CD14-positive monocyte (primary cell): ENCODE measurements around the gene FKBP15. TPM values are rescaled to one million over a fixed set of nuclear protein-coding genes. Genes with fewer than 3 reads are reported as not detected.

Experiments
- DNase-seq, 3 donors: peaks; one replicate each; pipeline ENCODE4 v3.0.0-alpha.2; 2011 to 2022
- H2AFZ ChIP-seq: 2 replicates; pipeline ENCODE4 v1.6.0; 2012; ENCODE audit warnings: mild to moderate bottlenecking, low read depth, low read length, inconsistent platforms; ENCODE audit not compliant: insufficient read depth, poor library complexity, severe bottlenecking
- H3K27ac ChIP-seq, 2 donors: 1 replicate in 1 of 2; 2 replicates in 1 of 2; pipeline ENCODE4 v1.5.1; 2012 to 2013; ENCODE audit warnings: low read length in 2 of 2, control low read depth in 1 of 2, inconsistent platforms in 1 of 2, low read depth in 1 of 2, mild to moderate bottlenecking in 1 of 2
- H3K27me3 ChIP-seq, 2 donors: one replicate each; pipeline versions ENCODE4 v1.6.0 to v1.6.1; 2011 to 2013; ENCODE audit warnings: low read length in 2 of 2; ENCODE audit not compliant: control insufficient read depth in 2 of 2, insufficient read depth in 2 of 2
- H3K36me3 ChIP-seq, 2 donors: replicated peaks in 1 of 2; 1 replicate in 1 of 2; 2 replicates in 1 of 2; pipeline versions ENCODE4 v1.5.1 to v1.6.1; 2012 to 2013; ENCODE audit warnings: low read length in 2 of 2, control low read depth in 1 of 2, inconsistent platforms in 1 of 2, mild to moderate bottlenecking in 1 of 2; ENCODE audit not compliant: insufficient read depth in 2 of 2, control insufficient read depth in 1 of 2
- H3K4me1 ChIP-seq, 2 donors: 1 replicate in 1 of 2; 2 replicates in 1 of 2; pipeline versions ENCODE4 v1.5.1 to v1.6.1; 2012 to 2013; ENCODE audit warnings: low read length in 2 of 2, control low read depth in 1 of 2, inconsistent platforms in 1 of 2, mild to moderate bottlenecking in 1 of 2, moderate library complexity in 1 of 2; ENCODE audit not compliant: insufficient read depth in 2 of 2, control insufficient read depth in 1 of 2
- H3K4me2 ChIP-seq: replicated peaks from 2 replicates; pipeline ENCODE3; 2012; ENCODE audit warnings: low read length, moderate library complexity, mild to moderate bottlenecking; ENCODE audit not compliant: poor library complexity, severe bottlenecking; ENCODE audit errors: extremely low read depth
- H3K4me3 ChIP-seq, 3 experiments: fragments of 200-600 bp in 1 of 3; sonication (generic) in 1 of 3; replicated peaks in 1 of 3; 1 replicate in 2 of 3; 2 replicates in 1 of 3; pipeline ENCODE4 v1.5.1; 2011 to 2013; ENCODE audit warnings: low read length in 3 of 3, mild to moderate bottlenecking in 3 of 3, control low read depth in 2 of 3, low read depth in 2 of 3, inconsistent platforms in 1 of 3, moderate library complexity in 1 of 3
- H3K79me2 ChIP-seq: 2 replicates; pipeline ENCODE4 v1.6.0; 2012; ENCODE audit warnings: mild to moderate bottlenecking, control low read depth, inconsistent platforms, low read length, moderate library complexity; ENCODE audit not compliant: insufficient read depth
- H3K9ac ChIP-seq: 2 replicates; pipeline ENCODE4 v1.6.0; 2017; ENCODE audit warnings: low read length, mild to moderate bottlenecking; ENCODE audit not compliant: insufficient read depth, poor library complexity, severe bottlenecking
- H3K9me3 ChIP-seq, 2 donors: replicated peaks in 1 of 2; 1 replicate in 1 of 2; 2 replicates in 1 of 2; pipeline versions ENCODE4 v1.5.1 to v1.6.1; 2012 to 2013; ENCODE audit warnings: low read length in 2 of 2, control low read depth in 1 of 2; ENCODE audit not compliant: control insufficient read depth in 1 of 2, insufficient read depth in 1 of 2
- H4K20me1 ChIP-seq: 2 replicates; pipeline ENCODE4 v1.6.0; 2012; ENCODE audit warnings: mild to moderate bottlenecking, low read length, control low read depth, moderate library complexity; ENCODE audit not compliant: insufficient read depth
- H3K27ac Mint-ChIP-seq, 7 donors: one replicate each; pipeline ENCODE4 v1.8.0; 2020; ENCODE audit warnings: mild to moderate bottlenecking in 7 of 7, mixed read lengths in 7 of 7, moderate library complexity in 6 of 7, inconsistent platforms in 2 of 7
- H3K27me3 Mint-ChIP-seq, 3 donors: one replicate each; pipeline ENCODE4 v1.8.0; 2021 to 2022; ENCODE audit warnings: low read depth in 3 of 3, mild to moderate bottlenecking in 3 of 3, mixed read lengths in 3 of 3, moderate library complexity in 3 of 3, inconsistent platforms in 1 of 3
- H3K36me3 Mint-ChIP-seq, 2 donors: one replicate each; pipeline ENCODE4 v1.8.0; 2020; ENCODE audit warnings: mixed read lengths in 2 of 2, inconsistent platforms in 1 of 2, mild to moderate bottlenecking in 1 of 2
- H3K4me1 Mint-ChIP-seq: one replicate; pipeline ENCODE4 v1.8.0; 2020; ENCODE audit warnings: mild to moderate bottlenecking, mixed read lengths
- H3K4me3 Mint-ChIP-seq, 2 donors: one replicate each; pipeline ENCODE4 v1.8.0; 2020; ENCODE audit warnings: mild to moderate bottlenecking in 2 of 2, mixed read lengths in 2 of 2, moderate library complexity in 1 of 2
- H3K9me3 Mint-ChIP-seq, 7 donors: one replicate each; pipeline ENCODE4 v1.8.0; 2020 to 2022; ENCODE audit warnings: mixed read lengths in 7 of 7, mild to moderate bottlenecking in 6 of 7, moderate library complexity in 6 of 7, inconsistent platforms in 2 of 7
- WGBS: methylation state at CpG from one replicate; pipeline ENCODE4 v1.1.5; 2013; ENCODE audit warnings: missing lambda C conversion rate; ENCODE audit not compliant: insufficient coverage; 5-methylcytosine and 5-hydroxymethylcytosine counted together
- intact Hi-C, 2 donors: fragments of 100-400 bp; cut with micrococcal nuclease; formaldehyde crosslinking; loops; one replicate each; pipeline versions ENCODE4 v1.15.0 to v1.15.1; 2023
- polyA plus RNA-seq, 3 donors: library from polyadenylated mRNA; depleted of rRNA in 1 of 3; unstranded in 2 of 3; stranded (reverse) in 1 of 3; fragments of 300-500 nt in 2 of 3; fragments of >200 nt in 1 of 3; fragmentation: Illumina TruSeq in 2 of 3; gene quantifications; 1 replicate in 2 of 3; 2 replicates in 1 of 3; pipeline ENCODE4 v1.2.3, GENCODE V29; 2012 to 2021
- TF ChIP-seq, protein P1 (sequence below): fragments of 200-600 bp; IDR thresholded peaks from one replicate; pipeline ENCODE4 v1.8.0; 2022; ENCODE audit warnings: antibody characterized with exemption, mild to moderate bottlenecking

FKBP15 gene
- polyA plus RNA-seq, 3 donors, result 32.3 to 120 (median 55.7) TPM

DNA sequence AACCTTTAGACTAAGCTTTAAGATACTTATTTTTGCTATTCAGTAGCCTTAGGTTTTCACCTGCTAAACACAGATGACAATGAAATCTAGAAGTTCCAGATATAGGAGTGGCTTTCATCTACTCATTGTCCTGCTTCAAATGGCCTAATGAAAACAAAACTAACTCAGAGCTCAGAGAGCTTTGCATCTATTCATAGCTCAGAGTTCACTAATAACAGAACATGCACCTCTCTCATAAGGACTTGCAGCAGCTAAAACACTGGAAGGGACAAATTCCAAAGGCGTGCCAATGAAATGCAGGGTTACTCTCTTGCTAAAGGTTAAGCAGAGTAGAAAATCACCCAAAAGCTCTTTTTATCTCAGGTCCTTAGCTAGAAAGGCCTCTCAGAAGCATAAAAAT is 41.2 kb downstream of the FKBP15 start:
- Histone ChIP-seq H3K4me1 (peaks cover 0 to 5% of the 10 kb centered on the region in 2 donors), H3K79me2 (peaks cover 52% of the 10 kb centered on the region), H2AFZ (no peak overlapping the region), H3K27me3 (no peaks in the 10 kb centered on the region), H3K4me2 (no peak overlapping the region), H3K9me3 (no peaks in the 10 kb centered on the region), H3K9ac (no peak overlapping the region), H3K4me3 (no peak overlapping the region), H4K20me1 (peaks cover 69% of the 10 kb centered on the region), H3K36me3 (peaks cover 98 to 100% of the 10 kb centered on the region in 2 donors), H3K27ac (peak overlapping the region in 1 of 2 donors; percentile 54)
- peaks cover 0 to 7% (median 0%) of the 10 kb centered on the region in 7 donors for H3K9me3 Mint-ChIP-seq
- TF ChIP-seq, protein P1, sequence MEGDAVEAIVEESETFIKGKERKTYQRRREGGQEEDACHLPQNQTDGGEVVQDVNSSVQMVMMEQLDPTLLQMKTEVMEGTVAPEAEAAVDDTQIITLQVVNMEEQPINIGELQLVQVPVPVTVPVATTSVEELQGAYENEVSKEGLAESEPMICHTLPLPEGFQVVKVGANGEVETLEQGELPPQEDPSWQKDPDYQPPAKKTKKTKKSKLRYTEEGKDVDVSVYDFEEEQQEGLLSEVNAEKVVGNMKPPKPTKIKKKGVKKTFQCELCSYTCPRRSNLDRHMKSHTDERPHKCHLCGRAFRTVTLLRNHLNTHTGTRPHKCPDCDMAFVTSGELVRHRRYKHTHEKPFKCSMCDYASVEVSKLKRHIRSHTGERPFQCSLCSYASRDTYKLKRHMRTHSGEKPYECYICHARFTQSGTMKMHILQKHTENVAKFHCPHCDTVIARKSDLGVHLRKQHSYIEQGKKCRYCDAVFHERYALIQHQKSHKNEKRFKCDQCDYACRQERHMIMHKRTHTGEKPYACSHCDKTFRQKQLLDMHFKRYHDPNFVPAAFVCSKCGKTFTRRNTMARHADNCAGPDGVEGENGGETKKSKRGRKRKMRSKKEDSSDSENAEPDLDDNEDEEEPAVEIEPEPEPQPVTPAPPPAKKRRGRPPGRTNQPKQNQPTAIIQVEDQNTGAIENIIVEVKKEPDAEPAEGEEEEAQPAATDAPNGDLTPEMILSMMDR, result no peak
- no peak overlapping the region for H3K27ac Mint-ChIP-seq
- H3K4me3 Mint-ChIP-seq, result no peak overlapping the region
- intact Hi-C loops, result no loop called here
- no peaks in the 10 kb centered on the region for H3K27me3 Mint-ChIP-seq
- H3K36me3 Mint-ChIP-seq, result peaks cover 89 to 94% of the 10 kb centered on the region in 2 donors
- WGBS, result 100% methylated on average over 1 of the region's 1 CpG
- DNase-seq, result no peak
- H3K4me1 Mint-ChIP-seq, result peaks cover 26% of the 10 kb centered on the region

DNA sequence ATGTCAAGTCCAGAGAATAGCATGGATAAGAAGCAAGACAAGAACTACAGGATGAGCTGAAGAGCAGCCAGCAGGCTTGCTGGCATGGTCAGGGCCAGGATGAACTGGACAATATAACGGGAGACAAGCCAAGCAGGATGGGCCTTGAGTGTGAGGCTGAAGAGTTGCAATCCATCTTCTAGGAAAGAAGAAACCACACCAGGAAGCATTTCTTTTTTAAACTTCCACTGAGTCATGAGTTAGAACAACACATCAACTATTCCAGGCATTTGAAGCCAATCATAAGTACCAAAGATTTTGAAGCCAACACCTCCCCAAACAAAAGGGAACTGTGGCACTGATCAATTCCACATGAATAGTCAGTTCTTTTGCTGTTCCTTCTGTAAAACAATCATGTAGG is 43.0 kb downstream of the FKBP15 start:
- H3K4me3 Mint-ChIP-seq, result no peak overlapping the region
- no CpG with 5 or more reads among the region's 1 CpG for WGBS
- intact Hi-C loops, result no loop called here
- H3K4me2 ChIP-seq, result no peak overlapping the region
- peak overlapping the region in 6 of 7 donors; percentile 20 to 92 (median 72) for H3K27ac Mint-ChIP-seq
- H3K9me3 ChIP-seq, result no peaks in the 10 kb centered on the region
- peaks cover 87 to 93% of the 10 kb centered on the region in 2 donors for H3K36me3 Mint-ChIP-seq
- H3K4me1 ChIP-seq, result peaks cover 0 to 5% of the 10 kb centered on the region in 2 donors
- H3K9ac ChIP-seq, result no peak overlapping the region
- peaks cover 21% of the 10 kb centered on the region for H3K4me1 Mint-ChIP-seq
- H4K20me1 ChIP-seq, result peaks cover 84% of the 10 kb centered on the region
- DNase-seq, result no peak
- no peaks in the 10 kb centered on the region for H3K27me3 Mint-ChIP-seq
- TF ChIP-seq, protein P1, result no peak
- H2AFZ ChIP-seq, result no peak overlapping the region
- H3K9me3 Mint-ChIP-seq, result peaks cover 0 to 7% (median 0%) of the 10 kb centered on the region in 7 donors
- H3K27ac ChIP-seq, result peak overlapping the region in 1 of 2 donors; percentile 81
- peaks cover 96 to 100% of the 10 kb centered on the region in 2 donors for H3K36me3 ChIP-seq
- H3K4me3 ChIP-seq, result no peak overlapping the region
- peaks cover 41% of the 10 kb centered on the region for H3K79me2 ChIP-seq
- no peaks in the 10 kb centered on the region for H3K27me3 ChIP-seq
